HG03097 (cell line): ENCODE data around the gene GADD45A.
A peak's percentile ranks its signal among the peaks of the same experiment; 100 is the strongest.

ENCODE experiments used
- ATAC-seq: cut with Tn5 transposase; IDR thresholded peaks from one replicate; pipeline ENCODE4 v1.9.1; 2021; ENCODE audit not compliant: unreplicated experiment, low FRiP score

GADD45A gene

GRCh38 chr1:67687649-67688048, 2.6 kb downstream of the GADD45A start:
- no peak for ATAC-seq

- ATAC-seq: no peak
Measured at GRCh38 chr1:67688526-67689219, 3.7 kb downstream of the GADD45A start.

- no peak for ATAC-seq
Measured at GRCh38 chr1:67689267-67690017, 4.4 kb downstream of the GADD45A start.

- ATAC-seq: no peak
Measured at GRCh38 chr1:67690018-67690363, 5.0 kb downstream of the GADD45A start.

GRCh38 chr1:67690411-67690810, 5.4 kb downstream of the GADD45A start:
- ATAC-seq: no peak

- no peak for ATAC-seq
Measured at GRCh38 chr1:67691712-67692111, 6.7 kb downstream of the GADD45A start.

GRCh38 chr1:67695963-67696362, 11.0 kb downstream of the GADD45A start:
- no peak for ATAC-seq

GRCh38 chr1:67696708-67697107, 11.7 kb downstream of the GADD45A start:
- no peak for ATAC-seq

- ATAC-seq: no peak
Measured at GRCh38 chr1:67700220-67700619, 15.2 kb downstream of the GADD45A start.

GRCh38 chr1:67700692-67701410, 15.8 kb downstream of the GADD45A start:
- ATAC-seq: no peak

- ATAC-seq: no peak
Measured at GRCh38 chr1:67701876-67702275, 16.9 kb downstream of the GADD45A start.

GRCh38 chr1:67704351-67704750, 19.4 kb downstream of the GADD45A start:
- no peak for ATAC-seq

- no peak for ATAC-seq
Measured at GRCh38 chr1:67705735-67706453, 20.9 kb downstream of the GADD45A start.

- no peak for ATAC-seq
Measured at GRCh38 chr1:67708606-67709005, 23.6 kb downstream of the GADD45A start.

GRCh38 chr1:67710417-67710816, 25.4 kb downstream of the GADD45A start:
- ATAC-seq: no peak

GRCh38 chr1:67711158-67711854, 26.3 kb downstream of the GADD45A start:
- peak; percentile 12 for ATAC-seq

- peak; percentile 91 for ATAC-seq
Measured at GRCh38 chr1:67711855-67712212, 26.8 kb downstream of the GADD45A start.

- no peak for ATAC-seq
Measured at GRCh38 chr1:67713057-67713846, 28.3 kb downstream of the GADD45A start.

GRCh38 chr1:67715819-67716218, 30.8 kb downstream of the GADD45A start:
- no peak for ATAC-seq

GRCh38 chr1:67716800-67717199, 31.8 kb downstream of the GADD45A start:
- ATAC-seq: no peak
